ENCODE results near the gene IL34.

The IL34 gene

GRCh38 chr16:70702624-70703023, 56.3 kb downstream of the IL34 start:
- TF ChIP-seq SPI1 (IDR thresholded peaks at IDR 0.05; ENCODE audit: borderline replicate concordance, low read depth) (no peak), GABPA (IDR thresholded peaks at IDR 0.05; ENCODE audit: low read depth) (no peak), POLR2AphosphoS5 (IDR thresholded peaks at IDR 0.05; ENCODE audit: low read depth) (no peak)
- Histone ChIP-seq H3K4me3 (replicated peaks; ENCODE audit: insufficient read depth, low read length) (no peak overlapping the region), H3K27me3 (ENCODE audit: insufficient read depth, poor library complexity, severe bottlenecking) (no peaks in the 10 kb centered on the region), H3K27ac (replicated peaks) (peak overlapping the region; percentile 19)
- DNase-seq (ENCODE audit: low read depth in 1 of 2, low spot score in 1 of 2) = peak in 1 of 2 experiments; percentile 9

GRCh38 chr16:70703041-70703834, 56.9 kb downstream of the IL34 start:
- Histone ChIP-seq H3K4me3 (replicated peaks; ENCODE audit: insufficient read depth, low read length) (no peak overlapping the region), H3K27ac (replicated peaks) (peak overlapping the region; percentile 19), H3K27me3 (ENCODE audit: insufficient read depth, poor library complexity, severe bottlenecking) (no peaks in the 10 kb centered on the region)
- no peak for TF ChIP-seq CTCF (IDR thresholded peaks at IDR 0.05; ENCODE audit: insufficient read depth, low read length)
- no peak for DNase-seq (ENCODE audit: low read depth in 1 of 2, low spot score in 1 of 2)

- H3K27me3 ChIP-seq (ENCODE audit: insufficient read depth, poor library complexity, severe bottlenecking) = no peaks in the 10 kb centered on the region
- TF ChIP-seq REST (IDR thresholded peaks at IDR 0.05; ENCODE audit: insufficient replicate concordance, low read depth) (no peak), CTCF (IDR thresholded peaks at IDR 0.05; ENCODE audit: insufficient read depth, low read length) (no peak), GABPA (IDR thresholded peaks at IDR 0.05; ENCODE audit: low read depth) (no peak), POLR2AphosphoS5 (IDR thresholded peaks at IDR 0.05; ENCODE audit: low read depth) (no peak), SPI1 (IDR thresholded peaks at IDR 0.05; ENCODE audit: borderline replicate concordance, low read depth) (no peak)
- no peak overlapping the region for H3K4me3 ChIP-seq (replicated peaks; ENCODE audit: insufficient read depth, low read length)
- no peak for DNase-seq (ENCODE audit: low read depth in 1 of 2, low spot score in 1 of 2)
- no peak overlapping the region for H3K27ac ChIP-seq (replicated peaks)
These were observed 57.5 kb downstream of the IL34 start for GRCh38 chr16:70703835-70704381.

GRCh38 chr16:70704586-70704985, 58.2 kb downstream of the IL34 start:
- no peak for DNase-seq (ENCODE audit: low read depth in 1 of 2, low spot score in 1 of 2)
- Histone ChIP-seq H3K4me3 (replicated peaks; ENCODE audit: insufficient read depth, low read length) (no peak overlapping the region), H3K27me3 (ENCODE audit: insufficient read depth, poor library complexity, severe bottlenecking) (no peaks in the 10 kb centered on the region), H3K27ac (replicated peaks) (no peak overlapping the region)
- TF ChIP-seq GABPA (IDR thresholded peaks at IDR 0.05; ENCODE audit: low read depth) (no peak), POLR2AphosphoS5 (IDR thresholded peaks at IDR 0.05; ENCODE audit: low read depth) (no peak), CTCF (IDR thresholded peaks at IDR 0.05; ENCODE audit: insufficient read depth, low read length) (no peak), REST (IDR thresholded peaks at IDR 0.05; ENCODE audit: insufficient replicate concordance, low read depth) (no peak), SPI1 (IDR thresholded peaks at IDR 0.05; ENCODE audit: borderline replicate concordance, low read depth) (no peak)

Measured in HL-60 (cell line).